ENCODE measurements around the gene MYO9B. TPM values are rescaled to one million over a fixed set of nuclear protein-coding genes. Genes with fewer than 3 reads are reported as not detected.

The MYO9B gene
- total RNA-seq, 1 experiment from 2014 or later, result 58.6 TPM

DNA sequence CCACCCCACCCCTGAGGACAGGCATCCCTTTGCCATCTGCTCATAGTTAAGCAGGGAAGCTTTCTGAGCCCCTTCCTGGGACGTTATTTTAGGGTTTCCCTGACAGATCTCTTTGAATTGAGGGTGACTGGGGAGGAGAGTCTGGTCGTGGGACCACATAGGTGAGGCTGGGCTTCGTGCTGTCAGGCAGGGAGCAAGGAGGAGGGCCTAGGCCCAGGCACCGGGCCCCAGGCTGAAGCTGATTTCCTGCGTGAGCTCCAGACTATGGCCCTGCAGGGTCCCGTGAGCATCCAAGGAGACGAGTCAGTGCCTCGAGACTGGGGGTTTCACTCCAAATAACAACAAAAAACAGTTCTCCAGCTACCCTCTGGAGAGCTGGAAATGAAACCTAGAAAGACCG, 60.4 kb downstream of the MYO9B start:
- Histone ChIP-seq H4K91ac (ENCODE audit: insufficient read length, low read depth, low read length) (no peak overlapping the region), H3K23ac (ENCODE audit: insufficient read length, low read depth, low read length) (no peak overlapping the region), H2BK15ac (ENCODE audit: low read depth, low read length) (no peak overlapping the region), H3K14ac (ENCODE audit: insufficient read depth, low read length) (peak overlapping the region; percentile 50; the same call in 1 of the 2 replicates), H3K23me2 (ENCODE audit: insufficient read length, low read depth, low read length, poor library complexity, severe bottlenecking) (no peaks in the 10 kb centered on the region), H3K4me2 (ENCODE audit: insufficient read depth, insufficient read length, low read length) (peak overlapping the region; percentile 29), H2BK120ac (ENCODE audit: low read depth, low read length, poor library complexity, severe bottlenecking) (peak overlapping the region; percentile 40), H3K79me2 (ENCODE audit: insufficient read depth, low read length) (no peaks in the 10 kb centered on the region), H2AFZ (ENCODE audit: low read length) (no peak overlapping the region), H4K8ac (replicated peaks; ENCODE audit: insufficient read length, low read depth, low read length) (no peak overlapping the region), H2BK5ac (ENCODE audit: insufficient read length, low read length) (no peak overlapping the region), H4K20me1 (ENCODE audit: control insufficient read depth, insufficient read depth, insufficient read length) (no peaks in the 10 kb centered on the region), H2AK5ac (ENCODE audit: insufficient read length, low read length) (no peak overlapping the region), H3K27me3 (ENCODE audit: insufficient read depth, low read length) (no peaks in the 10 kb centered on the region), H3K4ac (ENCODE audit: low read depth, low read length) (no peak overlapping the region; the same call in 1 of the 2 replicates), H3K56ac (ENCODE audit: insufficient read length, low read depth, low read length) (no peak overlapping the region), H3T11ph (ENCODE audit: low read length) (no peak overlapping the region), H2BK12ac (ENCODE audit: insufficient read length, low read depth, low read length) (peak overlapping the region; percentile 31), H3K27ac (ENCODE audit: insufficient read length, low read depth, low read length) (peak overlapping the region; percentile 85), H2BK20ac (ENCODE audit: low read depth, low read length, poor library complexity, severe bottlenecking) (no peak overlapping the region), H3K9me3 (ENCODE audit: control insufficient read depth, low read depth, low read length) (no peaks in the 10 kb centered on the region), H3K4me1 (ENCODE audit: insufficient read depth, low read length) (peaks cover 6% of the 10 kb centered on the region; the same call in 1 of the 2 replicates), H3K18ac (ENCODE audit: insufficient read length, low read depth, low read length) (peak overlapping the region; percentile 18), H4K5ac (ENCODE audit: insufficient read length, low read depth, low read length) (no peak overlapping the region), H3K9ac (ENCODE audit: extremely low read depth, insufficient read length, low read length) (peak overlapping the region; percentile 9), H3K79me1 (ENCODE audit: insufficient read depth, low read depth, low read length, poor library complexity, severe bottlenecking) (no peaks in the 10 kb centered on the region)
- no peak for DNase-seq
- Mint-ChIP-seq H3K36me3 (ENCODE audit: insufficient read depth in 1 of 3, low read depth in 3 of 3) (peaks cover 0 to 3% (median 2%) of the 10 kb centered on the region in 3 experiments; a peak in 5 of 7 replicates), H3K4me1 (peaks cover 28 to 30% of the 10 kb centered on the region in 2 experiments), H3K4me3 (no peak overlapping the region; a peak in 1 of 5 replicates), H3K27ac (peak overlapping the region; percentile 66 to 100 (median 99)), H3K9me3 (no peaks in the 10 kb centered on the region; a peak in 1 of 5 replicates), H3K27me3 (ENCODE audit: low read depth) (no peaks in the 10 kb centered on the region)
- no CpG with 5 or more reads among the region's 9 CpGs for WGBS (ENCODE audit: extremely low coverage, insufficient read length, low lambda C conversion rate)
- TF ChIP-seq, protein P1, sequence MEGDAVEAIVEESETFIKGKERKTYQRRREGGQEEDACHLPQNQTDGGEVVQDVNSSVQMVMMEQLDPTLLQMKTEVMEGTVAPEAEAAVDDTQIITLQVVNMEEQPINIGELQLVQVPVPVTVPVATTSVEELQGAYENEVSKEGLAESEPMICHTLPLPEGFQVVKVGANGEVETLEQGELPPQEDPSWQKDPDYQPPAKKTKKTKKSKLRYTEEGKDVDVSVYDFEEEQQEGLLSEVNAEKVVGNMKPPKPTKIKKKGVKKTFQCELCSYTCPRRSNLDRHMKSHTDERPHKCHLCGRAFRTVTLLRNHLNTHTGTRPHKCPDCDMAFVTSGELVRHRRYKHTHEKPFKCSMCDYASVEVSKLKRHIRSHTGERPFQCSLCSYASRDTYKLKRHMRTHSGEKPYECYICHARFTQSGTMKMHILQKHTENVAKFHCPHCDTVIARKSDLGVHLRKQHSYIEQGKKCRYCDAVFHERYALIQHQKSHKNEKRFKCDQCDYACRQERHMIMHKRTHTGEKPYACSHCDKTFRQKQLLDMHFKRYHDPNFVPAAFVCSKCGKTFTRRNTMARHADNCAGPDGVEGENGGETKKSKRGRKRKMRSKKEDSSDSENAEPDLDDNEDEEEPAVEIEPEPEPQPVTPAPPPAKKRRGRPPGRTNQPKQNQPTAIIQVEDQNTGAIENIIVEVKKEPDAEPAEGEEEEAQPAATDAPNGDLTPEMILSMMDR (conservative IDR thresholded peaks at IDR 0.05), result no peak
